Central memory CD8-positive, alpha-beta T cell (primary cell): ENCODE measurements around the gene PRPF19.
"Not testable (repeated sequence)": the region's sequence is repeated elsewhere in the genome, so short reads cannot be mapped to it uniquely, and the experiment has no call there.

ENCODE experiments used
- ATAC-seq: fragments of 150-1000 bp; cut with Tn5 transposase; replicated peaks from 2 replicates; pipeline ENCODE4 v1.10.0; 2022; ENCODE audit warnings: mild to moderate bottlenecking, moderate FRiP score, moderate number of reproducible peaks; ENCODE audit not compliant: poor library complexity, severe bottlenecking; ENCODE audit errors: extremely low read depth
- DNase-seq, 2 donors: peaks; one replicate each; pipeline ENCODE4 v3.0.0; 2021; ENCODE audit warnings: low spot score in 2 of 2
- H3K27ac Mint-ChIP-seq: one replicate; pipeline ENCODE4 v1.8.0; 2022; ENCODE audit warnings: low read depth, mild to moderate bottlenecking, moderate library complexity, mixed read lengths
- H3K27me3 Mint-ChIP-seq: one replicate; pipeline ENCODE4 v1.8.0; 2022; ENCODE audit warnings: mixed read lengths
- H3K36me3 Mint-ChIP-seq: one replicate; pipeline ENCODE4 v1.8.0; 2022; ENCODE audit warnings: mild to moderate bottlenecking, moderate library complexity, mixed read lengths; ENCODE audit not compliant: insufficient read depth
- H3K4me1 Mint-ChIP-seq: one replicate; pipeline ENCODE4 v1.8.0; 2022; ENCODE audit warnings: mixed read lengths
- H3K4me3 Mint-ChIP-seq: one replicate; pipeline ENCODE4 v1.8.0; 2022; ENCODE audit warnings: mild to moderate bottlenecking, moderate library complexity, mixed read lengths
- H3K9me3 Mint-ChIP-seq: one replicate; pipeline ENCODE4 v1.8.0; 2022; ENCODE audit warnings: mixed read lengths

The PRPF19 gene

DNA sequence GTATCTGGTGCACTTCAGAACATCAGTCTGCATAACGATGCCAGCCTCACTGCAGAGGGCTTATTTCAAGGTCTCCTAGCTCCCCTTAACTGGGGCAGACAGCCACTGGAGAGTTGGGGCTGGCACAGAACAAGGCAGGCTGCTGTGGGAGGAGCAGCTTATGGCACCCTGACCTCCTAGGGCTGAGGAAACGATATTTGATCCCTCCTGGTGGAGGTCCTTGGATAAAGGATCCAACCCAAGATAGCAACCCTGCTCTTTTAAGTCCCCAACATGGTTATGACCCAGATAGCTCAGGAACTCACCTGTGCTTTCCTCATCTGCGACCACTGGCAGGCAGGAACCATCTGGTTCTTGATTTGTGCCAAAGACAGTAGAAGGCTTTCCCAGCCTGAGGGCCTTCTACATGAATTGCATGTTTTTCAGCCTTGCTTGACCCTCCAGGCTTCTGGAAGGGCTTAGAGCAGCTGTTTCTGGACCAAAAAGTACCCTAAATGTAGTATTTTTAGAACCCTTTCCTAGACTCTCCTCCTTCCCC is 10.4 kb upstream of the PRPF19 start:
- Mint-ChIP-seq H3K27ac (no peak overlapping the region), H3K4me3 (peak overlapping the region; percentile 3), H3K9me3 (no peaks in the 10 kb centered on the region), H3K27me3 (no peaks in the 10 kb centered on the region), H3K4me1 (peaks cover 45% of the 10 kb centered on the region), H3K36me3 (peaks cover 31% of the 10 kb centered on the region)
- no peak for DNase-seq
- ATAC-seq, result no peak

DNA sequence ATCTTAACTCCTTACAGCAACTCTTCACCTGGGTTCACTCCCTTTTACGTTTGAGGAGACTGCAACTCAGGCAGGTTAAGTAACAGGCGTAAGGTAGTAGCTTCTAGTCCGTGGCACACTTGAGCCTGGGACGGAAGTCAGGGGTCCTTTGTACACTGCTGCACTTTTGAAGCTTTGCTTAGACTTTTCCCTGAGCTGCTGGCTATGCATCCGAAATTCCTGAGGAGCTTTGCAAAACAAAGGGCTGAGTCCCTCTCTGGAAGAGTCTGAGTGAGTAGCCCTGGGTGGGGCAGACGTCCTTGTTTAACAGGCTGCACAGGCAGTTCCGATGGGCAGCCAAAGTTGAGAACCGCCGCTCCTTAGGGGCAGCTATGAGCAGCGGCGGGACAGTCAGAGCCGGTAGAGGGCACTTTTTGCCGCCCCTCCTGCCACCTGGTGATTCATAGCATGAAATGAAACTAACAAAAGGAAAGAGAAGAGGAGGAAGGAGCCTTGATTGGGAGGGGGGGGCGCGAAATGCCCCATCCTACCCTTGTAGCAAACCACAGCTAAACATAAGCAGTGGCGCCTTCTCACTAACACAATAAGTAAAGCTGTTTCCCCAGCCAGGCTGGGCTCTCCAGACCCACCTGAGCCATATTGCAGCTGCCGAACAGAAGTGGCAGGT is 9.0 kb upstream of the PRPF19 start:
- peak overlapping the region; percentile 79 for H3K27ac Mint-ChIP-seq

DNA sequence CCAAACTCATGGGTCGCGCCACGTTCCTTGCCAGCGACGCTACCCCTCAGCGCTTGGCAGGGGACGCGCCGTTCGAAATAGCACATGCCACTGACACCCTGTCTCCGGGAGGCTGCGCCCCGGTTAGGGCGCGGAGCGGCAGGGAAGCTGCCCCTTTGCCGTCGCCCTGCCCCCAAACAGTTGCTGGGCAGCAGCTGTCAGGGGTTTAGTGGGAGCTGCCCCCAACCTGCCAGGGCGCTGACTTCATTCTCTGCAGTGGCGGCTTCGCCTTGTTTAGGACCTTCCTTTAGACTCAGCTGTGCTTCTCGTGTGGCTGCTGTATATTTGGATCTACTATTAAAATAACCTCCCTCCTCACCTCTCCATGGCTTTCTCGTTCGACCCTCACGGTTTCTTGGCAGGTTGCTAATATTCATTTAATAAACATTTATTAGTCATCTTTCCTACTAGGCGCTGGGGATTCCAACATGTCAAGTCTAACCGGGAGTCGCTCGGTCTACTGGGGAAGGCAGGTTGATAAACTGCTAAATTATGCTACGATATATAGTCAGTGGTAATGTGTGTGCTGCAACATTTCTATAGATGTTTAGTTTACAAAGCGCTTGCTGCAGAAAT is 8.4 kb upstream of the PRPF19 start:
- Mint-ChIP-seq H3K9me3 (no peaks in the 10 kb centered on the region), H3K36me3 (peaks cover 19% of the 10 kb centered on the region), H3K4me1 (peaks cover 61% of the 10 kb centered on the region), H3K4me3 (peak overlapping the region; percentile 95), H3K27me3 (no peaks in the 10 kb centered on the region), H3K27ac (peak overlapping the region; percentile 79)
- no peak for ATAC-seq
- no peak for DNase-seq

More for the DNA sequence above, 9.0 kb upstream of the PRPF19 start:
- peak; percentile 44 to 63 for DNase-seq
- H3K4me3 Mint-ChIP-seq, result peak overlapping the region; percentile 95
- no peaks in the 10 kb centered on the region for H3K9me3 Mint-ChIP-seq
- peak; percentile 52 for ATAC-seq
- H3K4me1 Mint-ChIP-seq, result peaks cover 57% of the 10 kb centered on the region
- H3K36me3 Mint-ChIP-seq, result peaks cover 24% of the 10 kb centered on the region
- no peaks in the 10 kb centered on the region for H3K27me3 Mint-ChIP-seq

DNA sequence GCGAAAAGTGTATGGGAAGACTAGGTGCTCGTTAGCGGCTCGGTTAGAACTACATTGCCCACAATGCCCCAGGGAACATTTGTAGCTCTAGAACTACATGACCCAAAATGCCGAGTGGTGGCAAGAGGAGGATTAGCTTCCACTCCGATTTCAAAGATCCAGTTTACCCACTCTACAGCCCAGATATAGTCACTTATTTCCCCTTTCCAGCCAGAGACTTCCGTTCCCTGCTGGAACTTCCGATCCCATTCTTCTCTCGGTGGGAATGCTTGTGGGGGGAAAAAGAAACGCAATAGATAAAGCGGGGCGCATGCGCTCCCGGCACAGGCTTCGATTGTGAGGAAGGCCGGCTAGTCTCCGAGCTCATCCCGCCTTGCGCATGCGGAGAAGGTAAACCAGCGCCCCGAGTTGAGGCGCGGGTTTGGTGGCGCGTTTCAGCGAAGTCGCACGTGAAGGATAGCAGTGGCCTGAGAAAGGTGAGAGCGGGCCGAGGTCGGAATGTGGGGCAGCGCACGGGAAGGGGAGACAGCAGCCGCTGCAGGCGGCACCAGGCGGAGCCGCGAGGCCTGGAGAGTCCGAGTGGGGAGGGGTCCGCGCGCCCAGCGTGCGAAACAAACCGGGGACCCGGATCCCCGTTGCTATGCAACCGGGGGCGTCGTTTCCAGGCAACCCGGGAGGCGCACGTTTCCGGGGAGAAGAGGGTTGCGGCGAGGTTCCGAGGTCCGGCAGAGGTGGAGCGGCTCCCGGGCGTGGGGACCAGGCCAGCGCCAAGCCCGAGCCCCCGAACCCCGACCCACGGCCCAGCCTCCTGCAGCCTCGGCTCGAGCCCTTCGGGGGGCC is 7.6 kb upstream of the PRPF19 start, which contains the start of gene TMEM109:
Gene TMEM109, plus strand, starts transcription at position 366 of the 840 bp plus-strand sequence. CDS start 5,536 bp downstream, outside the sequence.
- Mint-ChIP-seq H3K36me3 (peaks cover 13% of the 10 kb centered on the region), H3K9me3 (no peaks in the 10 kb centered on the region), H3K27ac (peak within 1 kb of the TSS; percentile 95), H3K27me3 (no peaks in the 10 kb centered on the region), H3K4me1 (peaks cover 61% of the 10 kb centered on the region), H3K4me3 (peak within 1 kb of the TSS; percentile 95)
- ATAC-seq (peak; percentile 57), DNase-seq (peak; percentile 74 to 79)

DNA sequence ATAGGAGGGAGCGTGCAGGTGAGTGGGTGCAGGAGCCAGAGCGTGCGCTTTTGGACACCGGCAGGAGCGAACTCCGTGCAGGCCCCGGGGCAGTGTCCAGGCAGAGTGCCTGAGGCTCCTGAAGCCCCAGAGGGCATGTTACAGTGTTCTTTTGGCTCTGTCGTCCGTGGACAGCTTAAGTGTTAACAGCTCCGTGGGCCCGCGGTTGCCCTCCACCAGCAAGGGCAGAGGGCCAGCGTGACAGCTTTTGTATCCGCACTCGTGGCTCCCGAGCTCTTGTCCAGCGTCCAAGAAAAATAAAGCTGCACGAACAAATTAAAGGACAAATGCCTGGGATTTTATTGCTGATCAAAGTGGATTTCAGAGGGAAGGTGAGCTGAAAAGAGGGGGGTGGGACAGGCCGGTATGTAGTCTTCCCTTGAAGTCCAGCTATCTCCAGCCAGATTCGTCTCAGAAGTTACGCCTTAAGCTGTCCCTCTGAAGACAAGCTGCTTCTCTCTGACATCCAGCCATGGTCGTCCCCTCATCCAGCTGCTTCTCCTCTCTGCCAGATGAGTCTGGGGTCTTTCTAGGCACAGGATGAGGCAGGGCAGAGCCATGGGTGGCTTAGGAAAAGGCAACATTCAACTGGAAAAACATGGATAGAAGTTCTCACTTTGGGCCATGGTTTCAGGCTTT is 6.6 kb upstream of the PRPF19 start:
- Mint-ChIP-seq H3K36me3 (peaks cover 13% of the 10 kb centered on the region), H3K4me3 (peak overlapping the region; percentile 95), H3K27me3 (no peaks in the 10 kb centered on the region), H3K9me3 (no peaks in the 10 kb centered on the region), H3K27ac (peak overlapping the region; percentile 95), H3K4me1 (peaks cover 61% of the 10 kb centered on the region)
- DNase-seq (no peak), ATAC-seq (no peak)

DNA sequence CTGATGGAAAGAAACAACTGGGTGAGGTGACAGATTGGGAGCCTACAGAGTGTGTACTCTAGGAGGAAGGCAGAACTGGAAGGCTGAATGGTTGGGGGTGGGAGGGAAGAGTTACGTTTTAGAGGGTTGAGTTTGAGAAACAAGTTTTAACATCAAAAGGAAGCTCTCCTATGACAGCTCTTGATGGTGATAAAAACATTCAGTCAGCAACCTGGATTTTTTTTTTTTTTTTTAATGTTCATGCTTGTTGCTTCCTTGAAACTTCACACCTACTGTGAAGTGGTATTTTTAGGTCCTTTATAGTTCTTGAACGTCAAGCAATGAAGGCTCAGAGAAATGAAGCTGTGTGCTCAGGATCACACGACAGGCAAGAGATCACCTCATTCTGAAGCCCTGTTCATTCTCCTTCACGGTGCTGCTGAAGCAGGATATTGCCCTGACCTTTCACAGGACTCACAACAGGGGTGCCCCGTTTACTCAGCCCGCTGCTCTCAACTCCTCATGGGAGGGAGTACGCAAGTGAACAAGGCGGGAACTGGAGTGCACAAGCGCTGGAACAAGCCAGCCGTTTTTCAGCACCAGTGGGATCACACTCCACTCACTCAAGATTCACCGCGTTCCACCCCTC is 6.0 kb upstream of the PRPF19 start:
- Mint-ChIP-seq H3K27me3 (no peaks in the 10 kb centered on the region), H3K27ac (peak overlapping the region; percentile 89), H3K36me3 (peaks cover 13% of the 10 kb centered on the region)

DNA sequence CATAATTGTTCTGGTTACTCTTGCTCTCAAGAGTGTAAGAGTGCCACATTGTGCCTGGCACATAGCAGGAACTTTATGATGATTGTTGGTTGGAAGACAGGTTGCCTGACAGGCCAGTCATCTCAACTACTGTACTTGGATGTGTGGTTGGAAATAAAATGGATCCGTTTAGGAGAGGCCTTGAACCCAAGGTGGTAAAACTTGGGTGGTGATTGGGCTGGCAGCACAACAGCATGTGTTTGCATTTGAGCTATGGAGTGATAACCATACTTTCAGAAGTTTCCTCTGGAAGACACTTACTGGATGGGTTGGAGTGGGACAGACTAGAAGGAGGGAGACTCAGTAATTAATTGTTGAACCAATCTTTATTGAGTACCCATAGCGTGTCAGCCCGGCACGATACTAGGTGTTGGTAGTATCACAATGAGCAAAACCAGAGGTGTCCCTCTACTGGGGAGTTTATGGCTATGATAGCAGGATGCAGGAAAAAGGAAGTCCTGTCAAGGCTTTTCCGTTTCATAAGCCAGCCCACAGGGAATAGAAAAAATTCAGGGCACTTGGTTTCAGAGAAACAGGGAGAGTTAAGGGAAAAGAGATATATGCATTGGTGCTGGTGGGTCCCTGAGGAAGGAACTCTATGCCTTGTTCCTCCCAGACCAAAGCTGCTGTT is 4.5 kb upstream of the PRPF19 start:
- ATAC-seq, result no peak
- Mint-ChIP-seq H3K9me3 (no peaks in the 10 kb centered on the region), H3K36me3 (peaks cover 19% of the 10 kb centered on the region), H3K4me1 (peaks cover 61% of the 10 kb centered on the region), H3K27me3 (no peaks in the 10 kb centered on the region), H3K4me3 (peak overlapping the region; percentile 58), H3K27ac (peak overlapping the region; percentile 89)
- DNase-seq, result no peak

More for the DNA sequence above, 6.0 kb upstream of the PRPF19 start:
- Mint-ChIP-seq H3K4me3 (peak overlapping the region; percentile 95), H3K4me1 (peaks cover 66% of the 10 kb centered on the region), H3K9me3 (no peaks in the 10 kb centered on the region)
- ATAC-seq (peak; percentile 59), DNase-seq (peak in 1 of 2 donors; percentile 33)

DNA sequence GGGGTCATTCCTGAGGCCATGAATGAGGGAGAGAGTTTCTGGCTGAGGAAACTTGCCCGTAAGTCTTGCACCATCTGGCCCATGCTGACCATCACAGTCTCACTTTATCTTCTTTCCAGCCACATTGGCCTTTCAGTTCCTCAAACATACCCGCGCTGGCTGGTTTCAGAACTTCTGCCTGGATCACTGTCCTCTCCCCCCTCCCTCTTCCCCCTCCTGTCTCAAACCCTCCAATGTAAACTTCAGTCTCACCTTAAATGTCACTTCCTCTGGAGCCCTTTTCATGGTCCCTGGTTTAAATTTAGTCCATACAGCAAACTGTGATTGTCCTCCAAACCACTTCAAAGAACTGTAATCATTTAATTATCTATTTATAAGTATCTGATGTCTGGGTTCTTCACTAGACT is 3.9 kb upstream of the PRPF19 start:
- H3K27me3 Mint-ChIP-seq, result no peaks in the 10 kb centered on the region
- no peaks in the 10 kb centered on the region for H3K9me3 Mint-ChIP-seq
- ATAC-seq (no peak), DNase-seq (no peak)
- peak overlapping the region; percentile 58 for H3K4me3 Mint-ChIP-seq
- peaks cover 18% of the 10 kb centered on the region for H3K36me3 Mint-ChIP-seq
- H3K27ac Mint-ChIP-seq, result peak overlapping the region; percentile 89
- peaks cover 61% of the 10 kb centered on the region for H3K4me1 Mint-ChIP-seq

DNA sequence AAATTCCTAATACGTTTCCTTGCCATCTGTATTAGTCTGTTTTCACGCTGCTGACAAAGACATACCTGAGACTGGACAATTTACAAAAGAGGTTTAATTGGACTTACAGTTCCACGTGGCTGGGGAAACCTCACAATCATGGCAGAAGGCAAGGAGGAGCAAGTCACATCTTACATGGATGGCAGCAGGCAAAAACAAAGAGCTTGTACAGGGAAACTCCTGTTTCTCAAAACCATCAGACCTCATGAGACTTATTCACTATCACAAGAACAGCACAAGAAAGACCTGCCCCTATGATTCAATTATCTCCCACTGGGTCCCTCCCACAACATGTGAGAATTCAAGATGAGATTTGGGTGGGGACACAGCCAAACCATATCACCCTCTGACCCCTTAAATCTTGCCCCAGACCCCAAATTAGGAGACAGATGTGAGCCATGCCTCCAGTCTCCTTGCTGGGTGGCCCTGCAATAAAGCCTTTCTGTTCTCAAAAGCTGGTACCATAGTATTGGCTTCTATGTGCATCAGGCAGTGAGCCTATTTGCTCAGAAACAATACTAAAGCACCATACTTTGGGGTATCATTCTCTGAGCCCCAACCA is 3.4 kb upstream of the PRPF19 start:
- H3K27ac Mint-ChIP-seq, ATAC-seq, H3K27me3 Mint-ChIP-seq, DNase-seq, H3K4me3 Mint-ChIP-seq, H3K9me3 Mint-ChIP-seq: not testable (repeated sequence)
- H3K4me1 Mint-ChIP-seq, result peaks cover 61% of the 10 kb centered on the region
- H3K36me3 Mint-ChIP-seq, result peaks cover 17% of the 10 kb centered on the region

DNA sequence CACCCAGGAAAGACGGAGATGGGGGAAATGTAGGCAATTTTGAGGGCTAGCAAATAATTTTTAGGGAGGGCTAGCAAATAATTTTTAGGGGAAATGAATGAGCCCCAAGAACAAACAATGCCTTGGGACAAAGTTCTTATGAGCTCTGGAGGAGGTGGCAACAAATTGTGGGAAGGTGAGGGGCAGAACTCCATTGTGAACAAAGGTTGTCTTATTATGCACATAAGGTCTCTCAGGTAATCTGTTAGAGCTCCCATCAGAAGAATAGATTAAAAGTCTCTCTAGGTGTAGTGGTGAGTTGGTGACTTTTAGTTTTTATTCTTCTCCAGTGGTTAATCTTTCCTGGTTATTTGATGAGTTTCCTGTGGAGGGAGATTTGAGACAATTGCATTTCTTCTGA is 2.4 kb upstream of the PRPF19 start:
- DNase-seq, result no peak
- Mint-ChIP-seq H3K27ac (no peak overlapping the region), H3K36me3 (peaks cover 15% of the 10 kb centered on the region), H3K27me3 (no peaks in the 10 kb centered on the region), H3K4me1 (peaks cover 62% of the 10 kb centered on the region), H3K9me3 (no peaks in the 10 kb centered on the region), H3K4me3 (no peak overlapping the region)
- ATAC-seq, result no peak

DNA sequence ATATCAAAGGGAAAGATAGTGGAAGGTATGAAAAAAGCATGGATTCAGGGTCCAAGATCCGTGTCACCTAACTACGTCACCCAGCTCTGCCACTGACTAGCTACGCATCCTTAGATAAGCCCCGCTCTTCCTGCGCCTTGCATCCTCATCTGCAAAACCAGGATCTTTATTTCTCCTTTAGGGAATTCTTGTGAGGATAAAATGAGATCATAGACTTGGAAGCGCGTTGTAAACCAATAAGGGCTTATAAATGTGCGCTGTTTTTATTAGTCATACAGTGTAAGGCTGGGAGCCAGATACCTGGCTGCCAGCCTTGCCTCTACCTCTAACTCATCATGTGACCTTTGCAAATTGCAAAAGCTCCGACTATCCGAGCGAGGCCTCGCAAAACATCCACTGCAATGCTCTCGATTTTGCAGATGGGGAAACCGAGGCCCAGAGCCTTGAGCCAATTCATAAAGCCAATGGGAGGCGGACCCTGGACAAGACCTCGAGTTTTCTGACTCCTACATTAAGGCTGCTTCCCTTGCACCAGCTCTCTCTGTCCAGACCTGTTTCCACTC is 753 bp downstream of the PRPF19 start:
- H3K27ac Mint-ChIP-seq, result peak overlapping the region; percentile 91
- H3K9me3 Mint-ChIP-seq, result no peaks in the 10 kb centered on the region
- H3K4me1 Mint-ChIP-seq, result peaks cover 44% of the 10 kb centered on the region
- peaks cover 23% of the 10 kb centered on the region for H3K36me3 Mint-ChIP-seq
- H3K4me3 Mint-ChIP-seq, result peak overlapping the region; percentile 92
- no peaks in the 10 kb centered on the region for H3K27me3 Mint-ChIP-seq
- no peak for DNase-seq
- ATAC-seq, result no peak
